Measurements from ENCODE around the gene ZMAT3.
A peak's percentile ranks its signal among the peaks of the same experiment; 100 is the strongest.

ZMAT3 gene

GRCh38 chr3:179021119-179021903, 50.3 kb downstream of the ZMAT3 start:
- no peak for DNase-seq (ENCODE audit: low spot score)

GRCh38 chr3:179020112-179020511, 51.5 kb downstream of the ZMAT3 start:
- no peak for DNase-seq (ENCODE audit: low spot score)

- DNase-seq (ENCODE audit: low spot score): no peak
Measured at GRCh38 chr3:179018808-179019207, 52.8 kb downstream of the ZMAT3 start.

- DNase-seq (ENCODE audit: low spot score): no peak
Measured at GRCh38 chr3:179016979-179017670, 54.5 kb downstream of the ZMAT3 start.

GRCh38 chr3:179015551-179016020, 56.0 kb downstream of the ZMAT3 start:
- DNase-seq (ENCODE audit: low spot score): peak; percentile 82

GRCh38 chr3:179005706-179006105, 65.9 kb downstream of the ZMAT3 start:
- DNase-seq (ENCODE audit: low spot score): no peak

- no peak for DNase-seq (ENCODE audit: low spot score)
Measured at GRCh38 chr3:179005213-179005612, 66.4 kb downstream of the ZMAT3 start.

GRCh38 chr3:179000659-179001058, 71.0 kb downstream of the ZMAT3 start:
- DNase-seq (ENCODE audit: low spot score): no peak

GRCh38 chr3:179000144-179000543, 71.5 kb downstream of the ZMAT3 start:
- DNase-seq (ENCODE audit: low spot score): no peak

GRCh38 chr3:178996399-178996798, 75.2 kb downstream of the ZMAT3 start:
- no peak for DNase-seq (ENCODE audit: low spot score)

- no peak for DNase-seq (ENCODE audit: low spot score)
Measured at GRCh38 chr3:178990293-178990692, 81.3 kb downstream of the ZMAT3 start.

- DNase-seq (ENCODE audit: low spot score): no peak
Measured at GRCh38 chr3:178989821-178990220, 81.8 kb downstream of the ZMAT3 start.

- no peak for DNase-seq (ENCODE audit: low spot score)
Measured at GRCh38 chr3:178987745-178988144, 83.9 kb downstream of the ZMAT3 start.

GRCh38 chr3:178986456-178986855, 85.2 kb downstream of the ZMAT3 start:
- DNase-seq (ENCODE audit: low spot score): no peak

- no peak for DNase-seq (ENCODE audit: low spot score)
Measured at GRCh38 chr3:178982137-178982536, 89.5 kb downstream of the ZMAT3 start.

GRCh38 chr3:178975320-178975719, 96.3 kb downstream of the ZMAT3 start:
- no peak for DNase-seq (ENCODE audit: low spot score)

GRCh38 chr3:178971614-178972013, 100.0 kb downstream of the ZMAT3 start:
- DNase-seq (ENCODE audit: low spot score): no peak

GRCh38 chr3:178969004-178969700, 102.5 kb downstream of the ZMAT3 start:
- no peak for DNase-seq (ENCODE audit: low spot score)
